ENCODE data around the gene PARD3. TPM values are rescaled to one million over a fixed set of nuclear protein-coding genes. Genes with fewer than 3 reads are reported as not detected.

PARD3 gene
- total RNA-seq, 1 donor from 2014 or later, result 98.2 TPM

- no peak for TF ChIP-seq CTCF (IDR thresholded peaks at IDR 0.05; ENCODE audit: insufficient read depth, low read length, severe bottlenecking)
- FAIRE-seq, result no peak
Observed at GRCh38 chr10:34423673-34424625, 391.1 kb downstream of the PARD3 start.

GRCh38 chr10:34420795-34421194, 394.3 kb downstream of the PARD3 start:
- H3K27me3 ChIP-seq (ENCODE audit: control insufficient read depth, insufficient read depth, low read length), result no peaks in the 10 kb centered on the region
- no peak for FAIRE-seq
- no peaks in the 10 kb centered on the region for H3K36me3 ChIP-seq (ENCODE audit: control insufficient read depth, insufficient read depth, low read length)
- no peak for TF ChIP-seq CTCF (IDR thresholded peaks at IDR 0.05; ENCODE audit: insufficient read depth, low read length, severe bottlenecking)
- H3K4me3 ChIP-seq (ENCODE audit: low read depth, low read length), result no peak overlapping the region
- DNase-seq (ENCODE audit: low read depth), result no peak

More at GRCh38 chr10:34423673-34424625, 391.1 kb downstream of the PARD3 start:
- H3K27me3 ChIP-seq (ENCODE audit: control insufficient read depth, insufficient read depth, low read length), result no peaks in the 10 kb centered on the region
- no peak overlapping the region for H3K4me3 ChIP-seq (ENCODE audit: low read depth, low read length)
- no peak for DNase-seq (ENCODE audit: low read depth)
- no peaks in the 10 kb centered on the region for H3K36me3 ChIP-seq (ENCODE audit: control insufficient read depth, insufficient read depth, low read length)

GRCh38 chr10:34420273-34420672, 394.8 kb downstream of the PARD3 start:
- H3K27me3 ChIP-seq (ENCODE audit: control insufficient read depth, insufficient read depth, low read length), result no peaks in the 10 kb centered on the region
- no peaks in the 10 kb centered on the region for H3K36me3 ChIP-seq (ENCODE audit: control insufficient read depth, insufficient read depth, low read length)
- TF ChIP-seq CTCF (IDR thresholded peaks at IDR 0.05; ENCODE audit: insufficient read depth, low read length, severe bottlenecking), result no peak
- no peak overlapping the region for H3K4me3 ChIP-seq (ENCODE audit: low read depth, low read length)
- no peak for DNase-seq (ENCODE audit: low read depth)
- no peak for FAIRE-seq

- no peaks in the 10 kb centered on the region for H3K27me3 ChIP-seq (ENCODE audit: control insufficient read depth, insufficient read depth, low read length)
- DNase-seq (ENCODE audit: low read depth) (no peak), FAIRE-seq (no peak)
- no peak overlapping the region for H3K4me3 ChIP-seq (ENCODE audit: low read depth, low read length)
- no peak for TF ChIP-seq CTCF (IDR thresholded peaks at IDR 0.05; ENCODE audit: insufficient read depth, low read length, severe bottlenecking)
- H3K36me3 ChIP-seq (ENCODE audit: control insufficient read depth, insufficient read depth, low read length), result no peaks in the 10 kb centered on the region
Observed at GRCh38 chr10:34415039-34415438, 400.1 kb downstream of the PARD3 start.

GRCh38 chr10:34413756-34414587, 401.1 kb downstream of the PARD3 start:
- Histone ChIP-seq H3K4me3 (ENCODE audit: low read depth, low read length) (no peak overlapping the region), H3K27me3 (ENCODE audit: control insufficient read depth, insufficient read depth, low read length) (no peaks in the 10 kb centered on the region), H3K36me3 (ENCODE audit: control insufficient read depth, insufficient read depth, low read length) (no peaks in the 10 kb centered on the region)
- FAIRE-seq (peak; percentile 13), DNase-seq (ENCODE audit: low read depth) (no peak)
- no peak for TF ChIP-seq CTCF (IDR thresholded peaks at IDR 0.05; ENCODE audit: insufficient read depth, low read length, severe bottlenecking)
